GM18868 (cell line): ENCODE measurements around the gene EIF4EBP2.

Experiments
- ATAC-seq: cut with Tn5 transposase; IDR thresholded peaks from one replicate; pipeline ENCODE4 v1.9.1; 2021; ENCODE audit warnings: mild to moderate bottlenecking, moderate library complexity; ENCODE audit not compliant: unreplicated experiment

The EIF4EBP2 gene

GRCh38 chr10:70378122-70378521 lies 25.8 kb upstream of the EIF4EBP2 start:
- no peak for ATAC-seq

GRCh38 chr10:70379581-70380176 lies 24.3 kb upstream of the EIF4EBP2 start:
- no peak for ATAC-seq

GRCh38 chr10:70380350-70381135 lies 23.4 kb upstream of the EIF4EBP2 start:
- no peak for ATAC-seq

- peak; percentile 39 for ATAC-seq
Observed at GRCh38 chr10:70381471-70382421, 22.2 kb upstream of the EIF4EBP2 start.

- no peak for ATAC-seq
Observed at GRCh38 chr10:70391654-70392053, 12.3 kb upstream of the EIF4EBP2 start.

- no peak for ATAC-seq
Observed at GRCh38 chr10:70396140-70396539, 7.8 kb upstream of the EIF4EBP2 start.

- ATAC-seq = no peak
Observed at GRCh38 chr10:70399177-70399576, 4.8 kb upstream of the EIF4EBP2 start.

GRCh38 chr10:70403483-70404035 lies 386 bp upstream of the EIF4EBP2 start:
- ATAC-seq = peak; percentile 4

GRCh38 chr10:70404787-70405036 lies 767 bp downstream of the EIF4EBP2 start:
- ATAC-seq = no peak

GRCh38 chr10:70405037-70405824 lies 1.3 kb downstream of the EIF4EBP2 start:
- ATAC-seq = no peak

GRCh38 chr10:70409772-70410171 lies 5.8 kb downstream of the EIF4EBP2 start:
- ATAC-seq = no peak

- ATAC-seq = no peak
Observed at GRCh38 chr10:70410608-70411007, 6.7 kb downstream of the EIF4EBP2 start.

GRCh38 chr10:70412356-70412755 lies 8.4 kb downstream of the EIF4EBP2 start:
- no peak for ATAC-seq

GRCh38 chr10:70417568-70417967 lies 13.6 kb downstream of the EIF4EBP2 start:
- ATAC-seq = no peak

GRCh38 chr10:70418229-70418628 lies 14.3 kb downstream of the EIF4EBP2 start:
- no peak for ATAC-seq

- ATAC-seq = no peak
Observed at GRCh38 chr10:70418713-70419112, 14.8 kb downstream of the EIF4EBP2 start.

GRCh38 chr10:70424320-70424719 lies 20.4 kb downstream of the EIF4EBP2 start:
- ATAC-seq = no peak

GRCh38 chr10:70425096-70425495 lies 21.2 kb downstream of the EIF4EBP2 start:
- ATAC-seq = no peak

- no peak for ATAC-seq
Observed at GRCh38 chr10:70426823-70427222, 22.9 kb downstream of the EIF4EBP2 start.
